ENCODE measurements around the gene FAM234B. TPM values are rescaled to one million over a fixed set of nuclear protein-coding genes. Genes with fewer than 3 reads are reported as not detected.

Gene FAM234B
- polyA plus RNA-seq, 1 of the 3 experiments (the other 2 are of a cell fraction), result 3.7 TPM

DNA sequence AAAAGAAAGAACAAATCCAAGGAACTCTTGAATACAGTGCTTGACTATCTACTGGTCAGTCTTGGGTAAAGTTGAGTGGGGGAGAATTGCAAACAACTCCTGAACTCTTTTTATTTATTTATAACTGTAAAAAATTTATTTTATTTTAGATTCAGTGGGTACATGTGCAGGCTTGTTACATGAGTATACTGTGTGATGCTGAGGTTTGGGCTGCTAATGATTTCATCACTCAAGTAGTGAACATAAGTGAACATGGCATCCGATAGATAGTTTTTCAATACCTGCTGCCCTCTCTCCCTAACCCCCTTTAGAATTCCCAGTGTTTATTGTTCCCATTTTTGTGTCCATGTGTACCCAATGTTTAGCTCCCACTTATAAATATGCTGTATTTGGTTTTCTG is 62.5 kb downstream of the FAM234B start:
- ChIA-PET POLR2A (no interaction called here), CTCF (no interaction called here)
- H3K27me3 ChIP-seq (ENCODE audit: insufficient read depth), result no peaks in the 10 kb centered on the region
- no peak overlapping the region for H3K9ac ChIP-seq
- TF ChIP-seq, protein P1, sequence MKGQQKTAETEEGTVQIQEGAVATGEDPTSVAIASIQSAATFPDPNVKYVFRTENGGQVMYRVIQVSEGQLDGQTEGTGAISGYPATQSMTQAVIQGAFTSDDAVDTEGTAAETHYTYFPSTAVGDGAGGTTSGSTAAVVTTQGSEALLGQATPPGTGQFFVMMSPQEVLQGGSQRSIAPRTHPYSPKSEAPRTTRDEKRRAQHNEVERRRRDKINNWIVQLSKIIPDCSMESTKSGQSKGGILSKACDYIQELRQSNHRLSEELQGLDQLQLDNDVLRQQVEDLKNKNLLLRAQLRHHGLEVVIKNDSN (IDR thresholded peaks at IDR 0.05; ENCODE audit: borderline replicate concordance, low read depth), result no peak
- TF ChIP-seq TCF12 (IDR thresholded peaks at IDR 0.05), result no peak
- TF ChIP-seq RXRA (IDR thresholded peaks at IDR 0.05; ENCODE audit: borderline replicate concordance, low read depth), result no peak
- TF ChIP-seq GABPA (IDR thresholded peaks at IDR 0.05; ENCODE audit: low read depth), result no peak
- TF ChIP-seq FOSL2 (IDR thresholded peaks at IDR 0.05; ENCODE audit: borderline replicate concordance, low read depth), result no peak
- TF ChIP-seq ELF1 (IDR thresholded peaks at IDR 0.05), result no peak
- H3K4me1 ChIP-seq (ENCODE audit: control insufficient read depth in 1 of 2, insufficient read depth in 2 of 2, low read depth in 1 of 2, low read length in 1 of 2), result peaks cover 2 to 14% of the 10 kb centered on the region in 2 experiments; a peak in 3 of 4 replicates
- no peak for DNase-seq
- H3F3A ChIP-seq (replicated peaks; ENCODE audit: insufficient read depth), result peaks cover 6% of the 10 kb centered on the region
- WGBS (ENCODE audit: low lambda C conversion rate), result 96% methylated on average over 1 of the region's 1 CpG
- no peaks in the 10 kb centered on the region for H3K9me2 ChIP-seq
- no peak overlapping the region for H2AFZ ChIP-seq (ENCODE audit: low read depth)
- no peak overlapping the region for H3K4me3 ChIP-seq (ENCODE audit: low read depth in 2 of 2, low read length in 1 of 2)
- H3K9me3 ChIP-seq, result no peaks in the 10 kb centered on the region
- no peak overlapping the region for H3K4me2 ChIP-seq
- no peaks in the 10 kb centered on the region for H4K20me1 ChIP-seq (ENCODE audit: insufficient read depth)
- no peaks in the 10 kb centered on the region for H3K79me2 ChIP-seq (ENCODE audit: insufficient read depth)
- H3K27ac ChIP-seq (ENCODE audit: low read depth in 2 of 2, low read length in 1 of 2), result no peak overlapping the region
- H3K36me3 ChIP-seq (replicated peaks in 1 of 2; ENCODE audit: control insufficient read depth in 1 of 2, insufficient read depth in 2 of 2, low read length in 1 of 2), result peaks cover 0 to 3% of the 10 kb centered on the region in 2 experiments

DNA sequence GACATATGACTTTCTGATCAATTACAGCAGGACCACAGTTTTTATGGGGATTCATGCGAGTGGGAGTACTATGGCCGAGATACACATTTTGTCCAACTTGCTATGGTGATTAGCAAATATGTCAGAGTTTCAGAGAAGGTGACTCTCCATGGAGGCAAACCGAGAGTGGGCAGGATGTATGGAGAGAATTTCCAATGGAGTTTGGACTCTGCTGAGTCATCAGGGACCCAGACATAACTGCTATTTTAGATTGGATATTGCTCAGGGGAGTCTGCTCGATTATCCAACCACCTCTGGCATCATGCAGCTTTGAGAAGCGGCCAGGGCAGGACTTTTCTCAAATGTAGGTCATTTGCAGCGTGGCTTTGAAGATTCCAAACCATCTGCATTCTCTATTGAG is 68.8 kb downstream of the FAM234B start:
- TF ChIP-seq FOXJ3 (CRISPR knock-in tag; IDR thresholded peaks at IDR 0.05) (no peak), FOSL2 (IDR thresholded peaks at IDR 0.05; ENCODE audit: borderline replicate concordance, low read depth) (no peak), SIN3A (IDR thresholded peaks at IDR 0.05; ENCODE audit: borderline replicate concordance, low read depth, low read length) (no peak), RAD21 (IDR thresholded peaks at IDR 0.05; ENCODE audit: low read length) (no peak), ELF1 (IDR thresholded peaks at IDR 0.05) (no peak)
- TF ChIP-seq, protein P2, sequence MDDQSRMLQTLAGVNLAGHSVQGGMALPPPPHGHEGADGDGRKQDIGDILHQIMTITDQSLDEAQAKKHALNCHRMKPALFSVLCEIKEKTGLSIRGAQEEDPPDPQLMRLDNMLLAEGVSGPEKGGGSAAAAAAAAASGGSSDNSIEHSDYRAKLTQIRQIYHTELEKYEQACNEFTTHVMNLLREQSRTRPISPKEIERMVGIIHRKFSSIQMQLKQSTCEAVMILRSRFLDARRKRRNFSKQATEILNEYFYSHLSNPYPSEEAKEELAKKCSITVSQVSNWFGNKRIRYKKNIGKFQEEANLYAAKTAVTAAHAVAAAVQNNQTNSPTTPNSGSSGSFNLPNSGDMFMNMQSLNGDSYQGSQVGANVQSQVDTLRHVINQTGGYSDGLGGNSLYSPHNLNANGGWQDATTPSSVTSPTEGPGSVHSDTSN (IDR thresholded peaks at IDR 0.05), result no peak
- TF ChIP-seq, protein P3, sequence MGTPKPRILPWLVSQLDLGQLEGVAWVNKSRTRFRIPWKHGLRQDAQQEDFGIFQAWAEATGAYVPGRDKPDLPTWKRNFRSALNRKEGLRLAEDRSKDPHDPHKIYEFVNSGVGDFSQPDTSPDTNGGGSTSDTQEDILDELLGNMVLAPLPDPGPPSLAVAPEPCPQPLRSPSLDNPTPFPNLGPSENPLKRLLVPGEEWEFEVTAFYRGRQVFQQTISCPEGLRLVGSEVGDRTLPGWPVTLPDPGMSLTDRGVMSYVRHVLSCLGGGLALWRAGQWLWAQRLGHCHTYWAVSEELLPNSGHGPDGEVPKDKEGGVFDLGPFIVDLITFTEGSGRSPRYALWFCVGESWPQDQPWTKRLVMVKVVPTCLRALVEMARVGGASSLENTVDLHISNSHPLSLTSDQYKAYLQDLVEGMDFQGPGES (IDR thresholded peaks at IDR 0.05; ENCODE audit: low read depth, low read length), result no peak
- POLR2A ChIA-PET, result no interaction called here
- H3K79me2 ChIP-seq (ENCODE audit: insufficient read depth), result no peaks in the 10 kb centered on the region
- no peaks in the 10 kb centered on the region for H3K36me3 ChIP-seq (replicated peaks in 1 of 2; ENCODE audit: control insufficient read depth in 1 of 2, insufficient read depth in 2 of 2, low read length in 1 of 2)
- no peaks in the 10 kb centered on the region for H3F3A ChIP-seq (replicated peaks; ENCODE audit: insufficient read depth)
- no peak overlapping the region for H3K27ac ChIP-seq (ENCODE audit: low read depth in 2 of 2, low read length in 1 of 2)
- H2AFZ ChIP-seq (ENCODE audit: low read depth), result no peak overlapping the region
- WGBS (ENCODE audit: low lambda C conversion rate), result 62% methylated on average over 6 of the region's 6 CpGs
- CTCF ChIA-PET, result no interaction called here
- no peaks in the 10 kb centered on the region for H3K4me1 ChIP-seq (ENCODE audit: control insufficient read depth in 1 of 2, insufficient read depth in 2 of 2, low read depth in 1 of 2, low read length in 1 of 2)
- H3K9me3 ChIP-seq, result no peaks in the 10 kb centered on the region
- H3K4me2 ChIP-seq, result no peak overlapping the region
- no peak overlapping the region for H3K9ac ChIP-seq
- no peak overlapping the region for H3K4me3 ChIP-seq (ENCODE audit: low read depth in 2 of 2, low read length in 1 of 2)
- H3K27me3 ChIP-seq (ENCODE audit: insufficient read depth), result no peaks in the 10 kb centered on the region
- DNase-seq, result no peak
- H3K9me2 ChIP-seq, result no peaks in the 10 kb centered on the region
- no peaks in the 10 kb centered on the region for H4K20me1 ChIP-seq (ENCODE audit: insufficient read depth)

Measured in SK-N-SH (cell line).